Ovary (tissue), 9 donors: ENCODE measurements around the gene LTB4R. TPM values are rescaled to one million over a fixed set of nuclear protein-coding genes. Genes with fewer than 3 reads are reported as not detected.

Experiments
- DNase-seq, 5 donors: peaks; one replicate each; pipeline ENCODE4 v3.0.0-alpha.2; 2019 to 2020
- H3K27ac ChIP-seq, 2 donors: fragments of 200-600 bp; one replicate each; pipeline versions ENCODE4 v1.5.1 to v1.8.0; 2019 to 2022
- H3K27me3 ChIP-seq: fragments of 200-600 bp; one replicate; pipeline ENCODE4 v1.8.0; 2022
- H3K36me3 ChIP-seq: fragments of 200-600 bp; sonication (generic); one replicate; pipeline ENCODE4 v1.5.1; 2019
- H3K4me1 ChIP-seq: one replicate; pipeline ENCODE4 v1.8.1; 2013; ENCODE audit warnings: mild to moderate bottlenecking, moderate library complexity; ENCODE audit not compliant: insufficient read depth
- H3K4me3 ChIP-seq: fragments of 200-600 bp; sonication (generic); one replicate; pipeline ENCODE4 v1.5.1; 2017
- H3K9me3 ChIP-seq, 2 donors: fragments of 200-600 bp in 1 of 2; sonication (generic) in 1 of 2; one replicate each; pipeline versions ENCODE4 v1.5.1 to v1.8.1; 2013 to 2019; ENCODE audit warnings: mild to moderate bottlenecking in 1 of 2, moderate library complexity in 1 of 2
- CTCF ChIP-seq, 3 donors: fragments of 450-650 bp in 2 of 3; fragments of 200-600 bp in 1 of 3; IDR thresholded peaks; one replicate each; pipeline versions ENCODE4 v1.5.1 to v1.8.0; 2016 to 2022; ENCODE audit warnings: antibody characterized with exemption in 3 of 3, mild to moderate bottlenecking in 1 of 3
- EP300 ChIP-seq: sonication (generic); formaldehyde crosslinking; IDR thresholded peaks from one replicate; pipeline ENCODE4 v1.6.1; 2017; ENCODE audit warnings: antibody characterized with exemption
- POLR2A ChIP-seq: fragments of 450-650 bp; IDR thresholded peaks from one replicate; pipeline ENCODE4 v1.6.1; 2017; ENCODE audit warnings: antibody characterized with exemption, mild to moderate bottlenecking, moderate library complexity
- WGBS, 3 donors: extraction: QIAGEN DNeasy Blood & Tissue Kit in 1 of 3; methylation state at CpG; one replicate each; pipeline versions ENCODE4 v1.1.5 to v1.1.7; 2013 to 2017; 5-methylcytosine and 5-hydroxymethylcytosine counted together
- intact Hi-C, 4 donors: fragments of 100-400 bp; cut with DNase I; formaldehyde crosslinking; loops; one replicate each; pipeline versions ENCODE4 v1.11.0 to v1.15.1; 2022 to 2023
- polyA plus RNA-seq, 2 donors: library from polyadenylated mRNA; stranded (reverse); fragments of 200-250 nt in 1 of 2; fragments of 350-450 nt in 1 of 2; fragmentation: Illumina TruSeq in 1 of 2; extraction: RNeasy Lipid Tissue Mini Kit (QIAGEN cat#74804) in 1 of 2; gene quantifications; one replicate each; pipeline ENCODE4 v1.2.3, GENCODE V29; 2013 to 2014
- total RNA-seq, 7 donors: library from RNA; depleted of rRNA in 2 of 7; stranded (reverse); fragments of >200 nt in 2 of 7; fragmentation: NEBNext Ultra II Directional in 3 of 7; extraction: Animal tissue kit (Norgen Biotek cat#: 25700) in 3 of 7; gene quantifications; one replicate each; pipeline versions ENCODE4 v1.1.0 to v1.2.4, GENCODE V29; 2016 to 2023
- donor health status: DM: no; HTN: no; CAD: no; lungs with moderate emphysema.
- donor health status: DM: no; HTN: no; CAD: no.
- donor health status: Bipolar disorder and iron deficiency.
- donor health status: DM: yes; HTN: yes; CAD: no.
- donor health status: DM: no; HTN: no; CAD: no.
- donor health status: DM: yes; HTN: yes; CAD: no.

LTB4R gene
- total and polyA plus RNA-seq, 9 donors, result 2.9 to 9.4 (median 7.6) TPM

- Histone ChIP-seq H3K36me3 (no peaks in the 10 kb centered on the region), H3K4me1 (no peaks in the 10 kb centered on the region), H3K9me3 (no peaks in the 10 kb centered on the region), H3K4me3 (peak within 1 kb of the TSS; percentile 28), H3K27ac (no peak within 1 kb of the TSS), H3K27me3 (no peaks in the 10 kb centered on the region)
- WGBS, 3 donors, result 28 to 37% (median 31%) methylated on average over 42 to 51 of the region's 51 CpGs
- no peak for DNase-seq
- intact Hi-C loops, result loop anchor here in 1 of 4 donors (5.0 kb wide), 1 partner anchor 338 kb away; no protein-coding TSS in a partner anchor
- no peak for TF ChIP-seq POLR2A
- TF ChIP-seq EP300, result no peak
- TF ChIP-seq CTCF (IDR thresholded peaks at IDR 0.05), result no peak
These were observed 28.2 kb downstream of the LTB4R start, which contains the start of gene RIPK3 for GRCh38 chr14:24339284-24340151. Gene RIPK3, minus strand, starts transcription at chr14:24339991. Its CDS starts 165 bp downstream, at chr14:24339826.

GRCh38 chr14:24340606-24341005, 29.3 kb downstream of the LTB4R start:
- H3K9me3 ChIP-seq, result no peaks in the 10 kb centered on the region
- H3K4me3 ChIP-seq, result no peak overlapping the region
- WGBS, 3 donors, result 64 to 91% (median 64%) methylated on average over 1 of the region's 1 CpG
- intact Hi-C loops, result no loop called here
- H3K36me3 ChIP-seq, result no peaks in the 10 kb centered on the region
- H3K27me3 ChIP-seq, result no peaks in the 10 kb centered on the region
- H3K27ac ChIP-seq, result no peak overlapping the region
- TF ChIP-seq EP300, result no peak
- TF ChIP-seq CTCF (IDR thresholded peaks at IDR 0.05), result no peak
- TF ChIP-seq POLR2A, result no peak
- H3K4me1 ChIP-seq, result no peaks in the 10 kb centered on the region
- no peak for DNase-seq

- intact Hi-C loops, result no loop called here
These were observed 31.6 kb downstream of the LTB4R start for GRCh38 chr14:24342889-24343288.

More at GRCh38 chr14:24342889-24343288, 31.6 kb downstream of the LTB4R start:
- no peak for DNase-seq
- H3K27ac ChIP-seq, result no peak overlapping the region
- no peaks in the 10 kb centered on the region for H3K27me3 ChIP-seq
- H3K4me1 ChIP-seq, result no peaks in the 10 kb centered on the region
- 86 to 92% (median 91%) methylated on average over 4 of the region's 4 CpGs for WGBS, 3 donors
- no peaks in the 10 kb centered on the region for H3K36me3 ChIP-seq
- H3K9me3 ChIP-seq, result no peaks in the 10 kb centered on the region
- H3K4me3 ChIP-seq, result no peak overlapping the region
- no peak for TF ChIP-seq EP300
- no peak for TF ChIP-seq CTCF (IDR thresholded peaks at IDR 0.05)
- no peak for TF ChIP-seq POLR2A
